ENCODE measurements around the gene SLC20A1. TPM values are rescaled to one million over a fixed set of nuclear protein-coding genes. Genes with fewer than 3 reads are reported as not detected.

Gene SLC20A1
- total RNA-seq, 1 experiment from 2014 or later = 123 TPM

GRCh38 chr2:112685271-112685884, 39.6 kb downstream of the SLC20A1 start:
- Histone ChIP-seq H4K20me1 (ENCODE audit: control insufficient read depth, insufficient read depth, insufficient read length) (no peaks in the 10 kb centered on the region), H3K18ac (ENCODE audit: insufficient read length, low read depth, low read length) (no peak overlapping the region), H4K8ac (replicated peaks; ENCODE audit: insufficient read length, low read depth, low read length) (no peak overlapping the region), H3K9me3 (ENCODE audit: control insufficient read depth, low read depth, low read length) (no peaks in the 10 kb centered on the region), H3K23me2 (ENCODE audit: insufficient read length, low read depth, low read length, poor library complexity, severe bottlenecking) (no peaks in the 10 kb centered on the region), H4K5ac (ENCODE audit: insufficient read length, low read depth, low read length) (no peak overlapping the region), H3K27ac (ENCODE audit: insufficient read length, low read depth, low read length) (no peak overlapping the region), H3K23ac (ENCODE audit: insufficient read length, low read depth, low read length) (no peak overlapping the region), H2AK5ac (ENCODE audit: insufficient read length, low read length) (no peak overlapping the region), H3K9ac (ENCODE audit: extremely low read depth, insufficient read length, low read length) (no peak overlapping the region), H2BK5ac (ENCODE audit: insufficient read length, low read length) (no peak overlapping the region), H2BK15ac (ENCODE audit: low read depth, low read length) (no peak overlapping the region), H3T11ph (ENCODE audit: low read length) (no peak overlapping the region), H2BK20ac (ENCODE audit: low read depth, low read length, poor library complexity, severe bottlenecking) (no peak overlapping the region), H3K56ac (ENCODE audit: insufficient read length, low read depth, low read length) (no peak overlapping the region), H2AFZ (ENCODE audit: low read length) (no peak overlapping the region), H3K14ac (ENCODE audit: insufficient read depth, low read length) (no peak overlapping the region), H3K4me1 (ENCODE audit: insufficient read depth, low read length) (no peaks in the 10 kb centered on the region), H4K91ac (ENCODE audit: insufficient read length, low read depth, low read length) (no peak overlapping the region), H2BK12ac (ENCODE audit: insufficient read length, low read depth, low read length) (no peak overlapping the region), H3K27me3 (ENCODE audit: insufficient read depth, low read length) (no peaks in the 10 kb centered on the region), H3K79me2 (ENCODE audit: insufficient read depth, low read length) (no peaks in the 10 kb centered on the region), H3K4me2 (ENCODE audit: insufficient read depth, insufficient read length, low read length) (no peak overlapping the region), H3K4ac (ENCODE audit: low read depth, low read length) (no peak overlapping the region), H2BK120ac (ENCODE audit: low read depth, low read length, poor library complexity, severe bottlenecking) (no peak overlapping the region), H3K79me1 (ENCODE audit: insufficient read depth, low read depth, low read length, poor library complexity, severe bottlenecking) (no peaks in the 10 kb centered on the region)
- no peaks in the 10 kb centered on the region for H3K36me3 Mint-ChIP-seq (ENCODE audit: insufficient read depth in 1 of 3, low read depth in 3 of 3)
- TF ChIP-seq CTCF (conservative IDR thresholded peaks at IDR 0.05) = no peak; the same call in 2 of the 3 replicates
- peaks cover 0 to 8% of the 10 kb centered on the region in 2 experiments; a peak in 2 of 4 replicates for H3K4me1 Mint-ChIP-seq
- H3K27ac Mint-ChIP-seq = no peak overlapping the region
- H3K9me3 Mint-ChIP-seq = no peaks in the 10 kb centered on the region
- H3K4me3 Mint-ChIP-seq = no peak overlapping the region
- no peak for DNase-seq
- peaks cover 1% of the 10 kb centered on the region; the same call in 1 of the 2 replicates for H3K27me3 Mint-ChIP-seq (ENCODE audit: low read depth)
- WGBS (ENCODE audit: extremely low coverage, insufficient read length, low lambda C conversion rate) = no CpG with 5 or more reads among the region's 4 CpGs

Measured in H9 (cell line).